NCI-H1092 (cell line): ENCODE measurements around the gene TMEM240.
A peak's percentile ranks its signal among the peaks of the same experiment; 100 is the strongest.

Source experiments
- DNase-seq: peaks from one replicate; lab custom pipeline; 2025; lab: John Stamatoyannopoulos, UW

TMEM240 gene

DNA sequence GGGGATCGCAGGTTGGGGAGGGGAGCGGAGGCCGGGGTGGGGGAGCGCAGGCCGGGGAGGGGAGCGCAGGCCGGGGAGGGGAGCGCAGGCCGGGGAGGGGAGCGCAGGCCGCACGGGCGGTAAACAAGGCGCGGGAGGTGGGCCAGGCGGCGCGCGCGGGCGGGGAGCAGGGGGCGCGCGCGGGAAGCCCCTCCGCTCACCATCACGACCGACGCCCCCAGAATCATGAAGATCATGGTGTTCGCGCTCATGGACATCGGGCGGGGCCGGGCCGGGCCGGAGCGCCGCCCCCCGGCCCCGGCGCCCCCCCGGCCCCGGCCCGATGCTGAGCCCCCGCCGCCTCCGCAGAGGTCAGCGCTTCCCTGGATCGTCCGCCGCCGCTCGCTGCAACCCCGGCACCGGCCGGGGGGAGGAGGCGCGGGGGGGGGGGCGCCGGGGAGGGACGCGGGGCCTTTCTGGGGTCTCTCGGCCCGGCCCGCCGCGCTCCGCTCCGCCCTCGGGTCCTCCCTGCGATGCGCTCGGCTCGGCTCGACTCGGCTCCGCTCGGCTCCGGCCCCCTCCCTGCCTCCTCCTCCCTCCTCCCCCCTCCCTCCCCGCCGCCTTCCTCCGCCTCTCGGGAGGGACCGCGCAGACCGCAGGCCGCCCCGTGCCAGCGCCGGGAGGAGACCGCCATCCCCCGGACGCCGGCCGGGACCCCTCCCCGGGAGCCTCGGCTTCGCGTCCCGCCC, at the start of gene TMEM240:
TSS of gene TMEM240 (minus strand) at position 535 of the 728 bp plus-strand sequence. CDS start at position 257, 278 bp downstream.
- DNase-seq, result peak; percentile 38

DNA sequence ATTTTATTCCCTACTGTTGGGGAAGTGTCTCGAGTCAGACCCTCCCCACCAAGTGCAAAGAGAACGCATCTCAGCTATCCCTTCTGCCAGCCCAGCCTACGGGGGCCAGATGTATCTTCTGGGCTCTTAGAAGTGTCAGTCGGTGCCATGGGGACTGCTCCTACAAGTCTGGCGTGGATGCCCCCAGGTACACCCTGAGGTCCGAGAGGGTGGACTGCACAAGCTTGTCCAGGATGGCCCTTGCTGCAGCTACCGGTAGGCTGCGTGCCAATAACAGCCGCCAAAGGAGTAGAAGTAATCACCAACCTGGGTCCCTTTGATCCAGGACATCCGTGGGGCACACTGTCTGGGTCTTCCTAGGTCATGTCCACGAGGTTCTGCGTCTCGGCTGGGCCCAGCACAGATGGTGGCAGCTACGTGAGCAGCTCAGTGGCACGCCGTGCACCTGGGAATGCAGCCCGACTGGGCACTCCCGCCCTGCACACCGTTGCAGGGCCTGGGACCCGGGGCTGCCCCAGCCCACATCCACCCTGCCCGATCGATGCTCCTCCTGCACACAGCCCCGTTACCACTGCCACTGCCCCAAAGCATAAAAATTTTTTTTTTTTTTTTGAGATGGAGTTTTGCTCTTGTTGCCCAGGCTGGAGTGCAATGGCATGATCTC, 43.1 kb upstream of the TMEM240 start:
- DNase-seq, result no peak

DNA sequence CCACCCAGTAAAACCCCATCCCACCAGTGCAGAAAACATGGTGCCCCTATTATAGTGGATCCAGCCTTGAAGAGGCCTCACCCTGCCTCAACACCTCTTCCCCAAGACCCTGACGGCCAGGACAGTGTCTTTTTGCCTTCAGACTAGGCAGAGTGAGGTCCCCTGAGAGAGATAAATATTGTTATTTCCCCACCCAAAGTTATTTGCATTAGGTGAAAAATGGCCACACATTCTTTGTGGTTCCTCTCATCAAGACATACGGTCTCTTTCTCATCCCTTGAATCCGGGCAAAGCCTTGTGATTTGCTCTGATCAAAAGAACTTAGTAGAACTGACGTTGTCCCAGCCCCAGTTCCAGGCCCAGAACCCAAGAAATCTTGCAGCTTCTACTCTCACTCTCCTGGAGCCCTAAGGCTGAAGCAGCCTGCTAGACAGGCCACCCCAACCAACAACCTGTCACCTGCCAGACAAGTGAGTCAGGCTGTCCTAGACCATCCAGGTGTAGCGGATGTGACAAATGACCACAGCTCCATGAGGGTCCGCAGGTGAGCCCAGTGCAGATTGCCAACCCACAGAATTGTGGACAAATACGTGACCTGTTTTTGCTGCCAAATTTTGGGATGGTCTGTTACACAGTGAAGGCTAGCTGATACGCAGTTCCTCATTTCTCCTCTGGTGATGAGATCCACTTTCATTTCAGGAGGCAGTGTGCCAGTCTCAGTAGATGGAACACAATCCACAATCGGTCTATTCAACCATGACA, 42.3 kb upstream of the TMEM240 start:
- no peak for DNase-seq

DNA sequence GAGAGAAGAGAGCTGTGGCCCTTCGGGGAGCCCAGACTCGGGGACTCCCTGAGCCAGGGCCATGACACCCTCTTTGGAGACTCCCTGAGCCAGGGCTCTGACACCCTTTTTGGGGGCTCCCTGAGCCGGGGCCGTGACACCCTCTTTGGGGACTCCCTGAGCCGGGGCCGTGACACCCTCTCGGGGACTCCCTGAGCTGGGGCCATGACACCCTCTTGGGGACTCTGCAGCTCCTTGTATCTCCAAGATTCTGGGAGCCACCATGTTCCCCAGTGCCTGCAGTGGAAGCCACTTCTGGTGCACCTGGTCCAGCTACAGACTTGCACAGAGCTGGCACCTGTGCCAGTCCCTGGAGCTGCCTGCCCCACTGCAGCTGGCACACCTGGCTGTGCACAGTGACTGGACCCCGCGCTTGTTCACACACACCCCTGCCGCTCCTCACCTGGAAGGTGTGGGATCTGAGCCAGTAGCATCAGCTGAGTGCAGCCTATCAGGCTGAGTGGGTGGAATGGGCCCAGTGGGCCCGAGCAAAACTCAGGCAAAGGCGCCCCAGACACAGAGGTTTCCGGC, 38.0 kb upstream of the TMEM240 start:
- DNase-seq, result no peak

DNA sequence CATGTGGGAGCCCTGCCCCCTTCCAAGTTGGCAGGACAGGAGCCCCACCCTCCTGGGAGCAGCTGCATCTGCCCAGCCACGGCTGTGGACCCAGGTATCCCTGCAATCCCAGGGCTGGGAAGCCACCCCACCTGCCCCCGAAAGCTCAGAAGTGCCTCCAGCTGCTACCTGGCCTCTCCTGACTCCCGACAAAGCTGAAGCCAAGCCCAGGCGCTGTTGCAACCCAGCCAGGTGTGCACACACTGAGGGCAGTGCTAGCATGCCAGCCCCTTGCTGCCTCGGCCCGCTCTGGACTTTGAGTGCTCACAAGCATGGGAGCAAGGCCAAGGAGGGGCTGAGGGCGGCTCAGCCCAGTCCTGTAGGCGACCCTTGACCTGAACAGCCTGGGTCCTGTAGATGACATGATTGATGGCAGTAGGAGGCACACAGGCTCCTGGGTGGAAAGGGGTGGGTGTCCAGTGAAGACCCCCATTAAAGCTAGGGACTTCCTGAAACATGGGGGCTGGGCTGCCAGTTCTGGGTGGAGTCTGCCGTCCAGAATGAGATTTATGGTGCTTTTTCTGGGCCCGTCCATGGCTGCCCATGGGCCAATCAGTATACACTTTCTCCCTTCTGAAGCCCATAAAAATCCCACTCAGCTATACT, 37.1 kb upstream of the TMEM240 start:
- no peak for DNase-seq

DNA sequence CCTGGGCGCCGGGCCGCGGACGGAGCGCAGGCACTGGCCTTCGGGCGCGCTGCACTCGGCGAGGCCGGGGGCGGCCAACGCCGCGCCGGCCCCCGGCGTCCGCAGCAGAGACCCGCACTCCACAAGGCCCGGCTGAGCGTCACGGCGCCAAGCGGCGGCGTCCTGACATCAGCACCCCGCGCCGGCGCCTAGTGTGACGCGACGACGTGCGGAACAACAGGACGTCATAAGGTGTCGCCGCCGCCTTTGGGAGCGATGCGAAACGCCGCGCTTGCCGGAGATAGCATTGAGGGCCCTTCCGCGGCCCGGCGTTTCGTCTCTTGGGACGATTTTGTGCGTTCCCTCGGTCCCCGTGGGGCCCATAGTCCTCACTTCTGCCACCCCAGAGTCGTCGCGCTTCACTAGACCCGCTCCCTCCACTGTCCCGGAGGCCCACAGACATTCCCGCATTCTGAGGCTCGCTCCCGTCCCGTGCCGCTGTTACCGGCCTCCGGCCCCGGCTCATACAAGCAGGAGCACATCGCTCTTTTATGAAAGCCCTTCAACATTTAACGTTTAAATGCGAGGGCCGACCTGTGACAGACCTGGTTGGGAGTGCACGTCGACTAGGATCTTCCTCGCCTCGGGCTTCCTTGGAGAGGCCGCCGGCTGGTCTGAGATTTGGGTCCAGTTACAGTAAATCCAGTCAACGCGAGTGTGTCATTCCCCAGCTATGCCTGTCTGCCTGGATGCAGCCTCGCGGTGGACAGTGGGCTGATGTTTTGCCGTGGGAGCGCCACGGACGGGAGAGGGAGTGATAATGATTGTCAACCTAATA, 34.5 kb upstream of the TMEM240 start, which contains the start of gene SSU72:
TSS of gene SSU72 (minus strand) at position 143 of the 817 bp plus-strand sequence. CDS start 306 bp downstream, outside the sequence.
- DNase-seq, result peak; percentile 70

DNA sequence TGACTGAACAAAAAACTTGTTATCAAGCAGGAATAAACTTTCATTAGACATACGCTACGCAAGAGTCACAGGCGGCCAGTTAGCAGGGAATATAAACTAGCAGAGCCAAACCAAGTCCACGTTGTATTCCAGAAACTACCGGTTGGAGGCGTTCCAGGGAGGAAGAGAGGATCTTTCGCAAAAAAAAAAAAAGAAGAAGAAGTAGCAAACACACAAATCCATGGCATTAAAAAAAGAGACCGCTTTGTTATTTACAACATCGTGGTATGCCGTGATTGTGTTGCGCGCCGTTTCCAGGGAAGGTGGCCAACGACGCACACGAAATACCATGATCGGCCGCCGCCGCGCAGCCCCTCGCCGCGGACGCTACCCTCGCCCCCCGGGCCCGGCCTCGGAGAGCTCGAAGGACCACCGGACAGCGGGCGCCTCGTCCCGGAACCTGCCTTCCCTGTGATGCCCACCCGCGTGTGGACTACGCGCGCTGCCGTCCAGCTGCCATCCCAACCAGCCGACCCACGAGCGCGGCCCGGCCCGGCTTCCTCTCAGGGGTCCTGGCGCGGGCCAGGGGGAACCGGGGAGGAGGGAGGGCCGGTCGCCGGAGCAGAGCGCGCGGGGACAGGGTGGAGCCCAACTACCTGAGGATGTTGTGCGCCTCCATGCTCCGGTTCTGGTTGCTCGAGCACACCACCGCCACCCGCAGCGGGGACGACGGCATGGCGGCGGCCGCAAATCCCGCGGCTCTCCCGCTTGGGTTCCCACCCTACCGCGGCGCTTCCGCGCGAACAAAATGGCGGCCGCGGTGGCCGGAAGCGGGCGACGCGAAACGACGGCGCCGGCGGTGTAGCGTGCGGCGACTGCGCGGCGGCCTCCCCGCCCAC, 33.7 kb upstream of the TMEM240 start:
- peak; percentile 40 for DNase-seq

DNA sequence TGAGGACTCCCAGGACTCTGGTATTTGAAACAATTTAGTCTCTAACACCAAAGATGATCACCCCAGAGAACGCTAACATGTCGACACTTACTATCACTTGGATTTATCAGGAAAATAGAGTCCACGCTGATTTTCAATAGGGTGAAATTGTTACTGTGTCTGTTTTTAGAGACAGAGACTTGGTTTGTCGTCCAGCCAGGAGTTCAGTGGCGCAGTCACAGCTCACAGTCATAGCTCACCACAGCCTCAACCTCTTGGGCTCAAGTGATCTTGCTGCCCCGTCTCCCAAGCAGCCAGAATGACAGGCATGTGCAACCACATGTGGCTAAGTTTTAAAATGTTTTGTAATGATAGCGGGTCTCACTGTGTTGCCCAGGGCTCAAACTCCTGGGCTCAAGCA, 28.9 kb upstream of the TMEM240 start:
- no peak for DNase-seq

DNA sequence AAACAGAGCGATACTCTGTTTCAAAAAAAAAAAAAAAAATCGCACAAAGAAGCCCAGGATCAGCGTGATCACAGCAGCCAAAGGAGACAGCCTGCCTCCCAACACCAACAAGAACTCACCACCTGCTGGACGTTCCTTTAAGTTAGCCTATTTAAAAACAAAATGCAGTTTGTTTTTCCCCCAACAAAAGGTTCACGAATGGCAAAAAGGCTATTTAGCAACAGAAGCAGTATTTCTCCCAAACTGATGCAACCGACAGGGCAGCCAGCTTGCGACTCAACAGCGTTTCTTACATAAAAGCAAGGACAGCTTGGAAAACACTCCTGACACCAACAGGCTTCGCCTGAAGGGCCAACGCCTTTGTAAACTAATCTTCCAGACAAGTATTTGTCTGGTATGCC, 27.5 kb upstream of the TMEM240 start:
- no peak for DNase-seq

DNA sequence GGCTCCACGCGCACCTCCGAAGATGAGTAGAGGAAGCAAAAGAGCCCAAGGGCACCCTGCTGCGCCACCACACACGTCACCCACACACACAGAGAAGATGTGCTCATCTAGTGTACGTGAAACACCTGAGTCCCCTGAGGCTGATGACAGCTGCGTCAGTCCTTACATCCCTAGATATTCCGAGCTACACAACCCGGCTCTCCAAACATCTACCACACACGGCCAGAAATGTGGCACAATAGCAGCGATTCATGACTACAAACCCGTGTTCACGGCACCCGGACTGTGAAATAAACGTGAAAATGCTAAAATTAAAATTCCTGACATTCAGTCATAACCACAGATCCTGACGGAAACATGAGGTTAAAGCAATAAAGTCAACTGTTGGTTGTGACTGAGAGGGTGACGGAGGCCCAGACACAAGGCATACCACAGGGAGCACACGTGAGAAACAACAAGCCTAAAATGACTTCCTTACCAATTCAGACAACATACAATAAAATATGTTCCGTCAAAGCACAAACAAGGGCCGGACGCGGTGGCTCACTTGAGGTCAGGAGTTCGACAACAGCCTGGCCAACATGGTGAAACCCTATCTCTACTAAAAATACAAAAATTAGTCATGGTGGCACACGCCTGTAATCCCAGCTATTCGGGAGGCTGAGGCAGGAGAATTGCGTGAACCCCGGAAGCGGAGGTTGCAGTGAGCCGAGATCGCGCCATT, 26.9 kb upstream of the TMEM240 start:
- no peak for DNase-seq

DNA sequence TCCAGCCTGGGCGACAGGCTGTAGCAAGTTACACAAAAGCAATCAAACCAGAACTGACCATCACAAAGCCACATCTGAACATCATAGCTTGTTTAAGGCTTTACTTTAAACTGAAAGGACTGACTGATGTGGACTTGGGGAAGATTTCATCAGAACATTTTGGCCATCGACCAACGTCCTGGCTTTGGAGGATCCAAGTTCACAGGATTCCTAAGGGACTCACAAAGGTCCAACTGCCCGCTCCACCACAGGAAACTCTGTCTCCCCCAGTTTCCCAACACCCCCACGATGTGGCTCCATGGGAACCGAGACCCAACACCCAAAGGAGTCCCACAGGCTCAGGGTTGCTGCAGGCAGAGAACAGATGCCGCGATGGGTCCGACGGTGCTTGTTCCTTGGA, 24.9 kb upstream of the TMEM240 start:
- DNase-seq, result no peak

DNA sequence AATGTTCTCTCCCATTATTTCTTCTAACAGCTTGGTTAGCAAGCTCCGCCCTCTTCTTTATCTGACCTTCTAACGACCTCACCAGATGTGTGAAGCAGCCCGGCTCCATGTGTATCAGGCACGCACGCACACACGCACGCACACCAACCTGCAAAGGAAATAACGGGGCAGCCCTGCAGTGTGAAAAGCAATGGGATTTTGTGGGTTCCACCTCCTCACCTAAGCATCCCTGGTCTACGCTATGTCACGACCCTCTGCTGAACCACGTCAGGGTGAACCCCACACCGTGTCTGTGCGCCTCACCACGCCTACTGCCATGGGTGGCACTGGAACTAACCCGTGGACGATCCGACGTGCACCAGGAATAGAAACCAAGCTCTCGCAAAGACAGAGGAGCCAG, 23.8 kb upstream of the TMEM240 start:
- no peak for DNase-seq

DNA sequence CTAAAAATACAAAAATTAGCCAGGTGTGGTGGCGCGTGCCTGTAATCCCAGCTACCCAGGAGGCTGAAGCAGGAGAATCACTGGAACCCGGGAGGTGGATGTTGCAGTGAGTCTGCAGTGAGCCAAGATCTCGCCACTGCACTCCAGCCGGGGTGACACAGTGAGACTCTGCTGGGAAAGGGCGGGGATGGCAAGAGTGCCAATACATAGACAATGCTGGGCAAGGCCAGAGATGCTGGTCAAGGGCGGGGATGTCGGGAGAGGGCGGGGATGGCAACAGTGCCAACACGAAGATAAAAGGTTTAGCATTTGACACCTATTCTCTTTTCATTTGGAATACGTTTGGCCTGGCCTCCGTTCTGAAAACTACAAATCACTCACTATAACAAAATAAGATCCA, 23.3 kb upstream of the TMEM240 start:
- DNase-seq, result no peak

DNA sequence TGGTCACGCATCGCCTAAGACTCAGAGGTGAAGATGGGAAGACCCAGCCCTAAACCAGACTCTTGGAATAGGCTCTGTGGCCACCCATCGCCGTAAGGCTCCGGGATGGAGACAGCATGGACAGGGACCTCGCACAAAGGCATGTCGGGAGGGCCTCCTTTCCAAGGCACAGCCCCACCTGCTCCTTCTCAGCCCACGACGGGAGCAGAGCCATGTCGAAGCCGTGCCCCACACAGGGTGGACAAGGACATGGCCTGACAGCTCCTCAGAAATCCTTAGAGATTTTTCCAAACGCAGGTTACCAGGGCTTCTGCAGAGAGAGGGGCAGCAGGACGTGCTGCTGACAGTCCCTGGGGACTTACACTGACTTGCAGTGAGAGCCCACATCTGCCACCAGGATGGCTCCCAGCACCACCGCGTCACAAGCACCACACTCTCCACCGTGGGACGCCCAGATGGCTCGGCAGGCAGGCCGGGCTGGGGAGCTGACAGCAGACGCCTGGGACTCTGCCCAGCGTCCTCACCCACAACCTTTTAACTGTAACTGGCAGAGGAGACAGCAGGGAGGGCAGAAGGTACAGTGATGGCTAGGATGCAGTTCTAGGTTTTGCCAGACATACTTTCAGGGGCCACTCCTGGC, 22.3 kb upstream of the TMEM240 start:
- DNase-seq, result no peak

DNA sequence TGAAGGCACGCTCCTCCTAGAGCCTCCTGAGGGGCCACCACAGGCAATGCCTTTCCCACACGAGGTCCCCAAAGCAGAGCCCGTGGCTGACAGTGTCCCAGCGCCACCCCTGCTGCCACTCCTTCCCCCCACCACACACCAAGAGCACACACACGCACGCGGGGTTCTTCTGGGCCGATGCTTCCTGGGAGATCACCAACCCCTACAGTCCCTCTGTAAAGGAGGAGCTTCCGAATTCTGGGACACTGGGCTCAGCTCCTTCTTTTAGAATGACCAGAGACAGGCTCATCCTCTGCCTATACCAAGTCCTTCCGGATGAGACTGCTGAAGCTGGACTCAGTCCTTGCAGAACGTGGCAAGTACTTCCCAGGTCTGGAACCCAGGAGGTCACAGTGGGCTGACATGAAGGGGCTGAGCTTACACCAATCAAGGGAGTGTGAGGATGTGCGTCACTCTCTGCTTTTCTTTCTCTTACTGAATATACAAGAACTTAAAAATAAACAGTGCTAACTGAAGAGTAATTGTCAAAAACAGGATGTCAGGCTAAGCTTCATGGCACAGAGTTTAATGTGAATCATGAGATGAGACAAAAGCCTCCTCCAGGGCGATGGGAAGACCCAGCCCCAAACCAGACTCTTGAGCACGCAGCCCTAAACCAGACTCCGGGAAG, 21.5 kb upstream of the TMEM240 start:
- no peak for DNase-seq

DNA sequence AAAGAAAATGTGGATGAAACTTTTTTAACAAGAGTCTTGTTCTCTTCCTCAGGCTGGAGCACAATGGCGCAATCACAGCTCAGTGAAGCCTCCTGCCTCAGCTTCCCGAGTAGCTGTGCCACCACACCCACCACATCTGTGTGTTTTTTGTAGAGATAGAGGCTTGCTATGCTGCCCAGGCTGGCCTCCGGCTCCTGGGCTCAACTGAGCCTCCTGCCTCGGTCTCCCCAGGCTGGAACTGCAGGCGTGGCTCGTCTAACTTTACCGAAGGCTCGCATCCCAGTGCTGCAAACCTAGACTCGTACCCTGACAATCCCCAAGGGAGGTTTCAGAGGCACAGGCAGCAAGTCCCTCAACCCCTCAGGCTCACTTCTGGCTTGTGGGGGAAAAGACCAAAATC, 19.8 kb upstream of the TMEM240 start:
- DNase-seq, result no peak

DNA sequence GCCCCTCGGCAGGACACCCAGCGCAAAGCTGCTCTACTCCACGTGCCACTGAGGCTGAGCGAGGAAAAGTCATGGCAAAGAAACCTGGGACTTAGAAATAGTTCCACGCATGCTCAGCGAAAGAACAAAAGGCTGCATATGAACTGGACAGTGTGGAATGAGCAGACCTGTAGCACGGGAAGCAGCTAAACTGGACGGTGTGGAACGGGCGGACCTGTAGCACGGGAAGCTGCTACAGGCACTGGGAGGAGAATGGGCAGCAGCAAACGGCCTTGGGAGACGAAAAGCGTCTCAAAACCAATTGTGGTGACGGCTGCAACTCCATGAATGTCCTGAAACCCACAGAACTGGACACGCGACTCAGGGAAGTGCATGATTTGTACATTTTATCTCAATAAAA, 18.6 kb upstream of the TMEM240 start:
- DNase-seq, result no peak

DNA sequence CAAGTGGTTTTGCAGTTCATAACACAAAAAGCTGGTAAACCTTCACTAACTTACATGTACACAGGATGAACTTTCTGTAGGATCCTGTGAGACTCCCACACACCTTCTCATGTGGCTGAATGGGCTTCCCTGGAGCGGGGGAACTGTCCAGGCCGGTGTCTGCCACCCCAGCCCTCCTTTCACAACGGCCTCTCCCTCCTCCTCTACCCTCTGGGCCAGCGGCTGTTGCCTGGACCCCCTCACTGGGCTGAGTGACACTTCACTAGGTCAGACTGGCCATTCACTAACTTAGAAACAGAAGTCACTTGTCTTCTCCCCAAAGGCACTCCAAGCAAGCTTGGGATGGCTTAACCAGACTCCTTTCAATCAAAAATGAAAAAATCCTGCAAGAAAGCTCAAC, 18.2 kb upstream of the TMEM240 start:
- DNase-seq, result no peak
